MM.1S (cell line): Measurements from ENCODE around the gene RASSF7.

Experiments
- EZH2 ChIP-seq: fragments of 300-600 bp; sonication (generic); optimal IDR thresholded peaks from 2 replicates; pipeline ENCODE3; 2017; ENCODE audit warnings: low read depth, mild to moderate bottlenecking, antibody characterized with exemption, low read length, mixed read lengths
- EZH2phosphoT487 ChIP-seq: fragments of 300-600 bp; sonication (generic); IDR thresholded peaks from 2 replicates; pipeline ENCODE4 v1.6.1; 2018; ENCODE audit warnings: antibody characterized with exemption, low read length
- TF ChIP-seq, protein P1 (sequence below): fragments of 300-600 bp; sonication (generic); IDR thresholded peaks from 2 replicates; pipeline ENCODE4 v1.5.1; 2016; ENCODE audit warnings: antibody characterized with exemption, low read length, mixed read lengths

DNA sequence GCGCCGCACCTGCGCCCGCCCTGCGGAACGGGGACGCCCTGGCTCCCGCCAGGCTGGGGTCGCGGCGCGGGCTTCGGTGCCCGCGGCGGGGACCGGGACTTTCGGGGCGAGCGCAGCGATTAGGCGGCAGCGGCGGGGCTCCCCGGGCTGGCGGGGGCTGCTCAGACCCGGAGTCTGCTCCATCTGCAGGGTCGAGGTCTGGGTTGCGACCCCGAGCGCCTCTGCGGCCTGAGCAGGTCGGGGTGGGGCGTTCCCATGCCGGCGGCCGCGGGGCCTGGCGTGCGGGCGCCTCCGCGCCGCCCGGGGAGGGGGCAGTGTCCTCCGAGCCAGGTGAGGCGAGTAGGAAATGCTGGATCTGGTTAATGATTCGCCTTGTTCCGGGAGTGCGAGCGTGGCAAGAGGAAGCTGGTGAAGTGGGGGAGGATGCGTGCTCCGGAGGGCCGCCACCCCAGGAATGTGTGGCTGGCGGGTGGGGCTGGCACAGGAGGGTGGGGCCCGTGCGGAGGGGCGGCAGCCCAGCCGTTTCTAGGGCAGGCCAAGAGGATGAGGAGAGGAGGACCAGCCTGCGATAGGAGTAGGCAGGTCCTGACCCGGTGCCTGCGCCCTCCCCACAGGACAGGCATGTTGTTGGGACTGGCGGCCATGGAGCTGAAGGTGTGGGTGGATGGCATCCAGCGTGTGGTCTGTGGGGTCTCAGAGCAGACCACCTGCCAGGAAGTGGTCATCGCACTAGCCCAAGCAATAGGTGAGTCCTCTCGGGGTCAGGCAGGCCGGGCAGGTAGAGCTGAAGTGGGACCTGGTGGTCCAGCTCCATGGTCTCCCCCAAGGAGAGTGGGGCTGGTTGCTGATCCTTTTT is 606 bp downstream of the RASSF7 start:
- TF ChIP-seq, protein P1, sequence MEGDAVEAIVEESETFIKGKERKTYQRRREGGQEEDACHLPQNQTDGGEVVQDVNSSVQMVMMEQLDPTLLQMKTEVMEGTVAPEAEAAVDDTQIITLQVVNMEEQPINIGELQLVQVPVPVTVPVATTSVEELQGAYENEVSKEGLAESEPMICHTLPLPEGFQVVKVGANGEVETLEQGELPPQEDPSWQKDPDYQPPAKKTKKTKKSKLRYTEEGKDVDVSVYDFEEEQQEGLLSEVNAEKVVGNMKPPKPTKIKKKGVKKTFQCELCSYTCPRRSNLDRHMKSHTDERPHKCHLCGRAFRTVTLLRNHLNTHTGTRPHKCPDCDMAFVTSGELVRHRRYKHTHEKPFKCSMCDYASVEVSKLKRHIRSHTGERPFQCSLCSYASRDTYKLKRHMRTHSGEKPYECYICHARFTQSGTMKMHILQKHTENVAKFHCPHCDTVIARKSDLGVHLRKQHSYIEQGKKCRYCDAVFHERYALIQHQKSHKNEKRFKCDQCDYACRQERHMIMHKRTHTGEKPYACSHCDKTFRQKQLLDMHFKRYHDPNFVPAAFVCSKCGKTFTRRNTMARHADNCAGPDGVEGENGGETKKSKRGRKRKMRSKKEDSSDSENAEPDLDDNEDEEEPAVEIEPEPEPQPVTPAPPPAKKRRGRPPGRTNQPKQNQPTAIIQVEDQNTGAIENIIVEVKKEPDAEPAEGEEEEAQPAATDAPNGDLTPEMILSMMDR, result no peak
- TF ChIP-seq EZH2, result no peak
- no peak for TF ChIP-seq EZH2phosphoT487
